Type B pancreatic cell (in vitro differentiated cells): ENCODE results near the gene PJA2. TPM values are rescaled to one million over a fixed set of nuclear protein-coding genes. Genes with fewer than 3 reads are reported as not detected.

ENCODE experiments used
- DNase-seq: peaks from one replicate; pipeline ENCODE4 v3.0.0; 2021; ENCODE audit warnings: mixed read lengths; ENCODE audit not compliant: unreplicated experiment; ENCODE audit errors: extremely low spot score
- H3K27ac Mint-ChIP-seq: 2 replicates; pipeline ENCODE4 v1.8.0; 2021; ENCODE audit warnings: mild to moderate bottlenecking, mixed read lengths
- H3K27me3 Mint-ChIP-seq: 2 replicates; pipeline ENCODE4 v1.8.0; 2021; ENCODE audit warnings: mixed read lengths
- H3K36me3 Mint-ChIP-seq: 2 replicates; pipeline ENCODE4 v1.8.0; 2021; ENCODE audit warnings: mixed read lengths
- H3K4me1 Mint-ChIP-seq: one replicate; pipeline ENCODE4 v1.8.0; 2021; ENCODE audit warnings: mixed read lengths; ENCODE audit not compliant: unreplicated experiment
- H3K4me3 Mint-ChIP-seq: 2 replicates; pipeline ENCODE4 v1.8.0; 2021; ENCODE audit warnings: mild to moderate bottlenecking, mixed read lengths
- H3K9me3 Mint-ChIP-seq: 2 replicates; pipeline ENCODE4 v1.8.0; 2021; ENCODE audit warnings: mixed read lengths
- CTCF ChIP-seq: fragments of 200-600 bp; sonication (generic); conservative IDR thresholded peaks from 2 replicates; pipeline ENCODE4 v1.5.0; 2021; ENCODE audit warnings: antibody characterized with exemption, mild to moderate bottlenecking
- total RNA-seq: library from RNA; stranded (reverse); gene quantifications from 2 replicates; pipeline ENCODE4 v1.2.1, GENCODE V29; 2021; ENCODE audit warnings: low replicate concordance

PJA2 gene
- total RNA-seq, 1 donor from 2014 or later: 79.9 TPM

- Mint-ChIP-seq H3K27ac (no peak overlapping the region), H3K36me3 (peaks cover 22% of the 10 kb centered on the region), H3K9me3 (no peaks in the 10 kb centered on the region), H3K27me3 (no peaks in the 10 kb centered on the region), H3K4me1 (peaks cover 20% of the 10 kb centered on the region), H3K4me3 (no peak overlapping the region)
- no peak for TF ChIP-seq CTCF
- DNase-seq: no peak
Measured at GRCh38 chr5:109328626-109329025, 81.1 kb downstream of the PJA2 start.

- Mint-ChIP-seq H3K36me3 (peaks cover 20% of the 10 kb centered on the region), H3K27ac (no peak overlapping the region), H3K4me1 (peaks cover 23% of the 10 kb centered on the region), H3K9me3 (no peaks in the 10 kb centered on the region), H3K27me3 (no peaks in the 10 kb centered on the region), H3K4me3 (no peak overlapping the region)
- no peak for DNase-seq
- no peak for TF ChIP-seq CTCF
Measured at GRCh38 chr5:109327570-109327969, 82.2 kb downstream of the PJA2 start.

GRCh38 chr5:109326919-109327318, 82.9 kb downstream of the PJA2 start:
- peaks cover 20% of the 10 kb centered on the region for H3K36me3 Mint-ChIP-seq
- no peak for DNase-seq
- no peak for TF ChIP-seq CTCF
- H3K4me3 Mint-ChIP-seq: no peak overlapping the region
- no peaks in the 10 kb centered on the region for H3K9me3 Mint-ChIP-seq
- no peak overlapping the region for H3K27ac Mint-ChIP-seq
- H3K27me3 Mint-ChIP-seq: no peaks in the 10 kb centered on the region
- peaks cover 29% of the 10 kb centered on the region for H3K4me1 Mint-ChIP-seq

GRCh38 chr5:109325456-109325855, 84.3 kb downstream of the PJA2 start:
- no peak for TF ChIP-seq CTCF
- no peak overlapping the region for H3K4me3 Mint-ChIP-seq
- no peaks in the 10 kb centered on the region for H3K27me3 Mint-ChIP-seq
- H3K36me3 Mint-ChIP-seq: peaks cover 16% of the 10 kb centered on the region
- no peak overlapping the region for H3K27ac Mint-ChIP-seq
- H3K9me3 Mint-ChIP-seq: peaks cover under 1% of the 10 kb centered on the region
- no peak for DNase-seq
- H3K4me1 Mint-ChIP-seq: peaks cover 28% of the 10 kb centered on the region

GRCh38 chr5:109324931-109325330, 84.8 kb downstream of the PJA2 start:
- no peak for DNase-seq
- Mint-ChIP-seq H3K27ac (no peak overlapping the region), H3K4me3 (no peak overlapping the region), H3K9me3 (peaks cover 4% of the 10 kb centered on the region), H3K27me3 (no peaks in the 10 kb centered on the region), H3K36me3 (peaks cover 19% of the 10 kb centered on the region), H3K4me1 (peaks cover 28% of the 10 kb centered on the region)
- no peak for TF ChIP-seq CTCF

- H3K4me3 Mint-ChIP-seq: no peak overlapping the region
- DNase-seq: no peak
- H3K27me3 Mint-ChIP-seq: no peaks in the 10 kb centered on the region
- peaks cover 19% of the 10 kb centered on the region for H3K36me3 Mint-ChIP-seq
- H3K27ac Mint-ChIP-seq: no peak overlapping the region
- H3K9me3 Mint-ChIP-seq: peaks cover 4% of the 10 kb centered on the region
- H3K4me1 Mint-ChIP-seq: peaks cover 27% of the 10 kb centered on the region
- no peak for TF ChIP-seq CTCF
Measured at GRCh38 chr5:109324351-109324750, 85.4 kb downstream of the PJA2 start.
